H1 (cell line): ENCODE measurements around the gene SRRM2. TPM values are rescaled to one million over a fixed set of nuclear protein-coding genes. Genes with fewer than 3 reads are reported as not detected.

Experiments
- GTF2F1 ChIP-seq: IDR thresholded peaks from 2 replicates; pipeline ENCODE4 v1.6.1; 2012; ENCODE audit warnings: low read depth, low read length, improper control_type of control experiment, borderline replicate concordance
- JUND ChIP-seq: IDR thresholded peaks from 2 replicates; pipeline ENCODE4 v1.6.1; 2011; ENCODE audit warnings: mild to moderate bottlenecking, improper control_type of control experiment, low read length
- PHF8 ChIP-seq: fragments of 200-600 bp; sonication (generic); conservative IDR thresholded peaks from 2 replicates; pipeline ENCODE4 v1.7.1; 2012; ENCODE audit warnings: low read depth, mild to moderate bottlenecking, inconsistent platforms, low read length, moderate library complexity
- SIX5 ChIP-seq: IDR thresholded peaks from 2 replicates; pipeline ENCODE4 v1.6.1; 2011; ENCODE audit warnings: mild to moderate bottlenecking, low read depth, low read length
- SP4 ChIP-seq: IDR thresholded peaks from 2 replicates; pipeline ENCODE4 v1.6.1; 2012; ENCODE audit warnings: low read length, inconsistent platforms
- TCF12 ChIP-seq: IDR thresholded peaks from 2 replicates; pipeline ENCODE4 v1.6.1; 2011; ENCODE audit warnings: low read depth, mild to moderate bottlenecking, low read length
- polyA plus RNA-seq, 7 experiments: library from polyadenylated mRNA; depleted of rRNA in 3 of 7; stranded (reverse) in 5 of 7; unstranded in 2 of 7; fragments of >200 nt in 5 of 7; fragments of 200-250 nt in 2 of 7; gene quantifications; 1 replicate in 5 of 7; 2 replicates in 1 of 7; 4 replicates in 1 of 7; pipeline versions ENCODE4 v1.2.1 to v1.2.3, GENCODE V29; 2011 to 2013; ENCODE audit warnings: missing spikeins in 2 of 7, mixed read lengths in 2 of 7
- total RNA-seq: library from RNA; stranded (reverse); fragmentation: NEBNext Ultra II Directional; extraction: Animal tissue kit (Norgen Biotek cat#: 25700); gene quantifications from 2 replicates; pipeline ENCODE4 v1.2.1, GENCODE V29; 2021

The SRRM2 gene
- total and polyA plus RNA-seq, 2 of the 8 experiments (the other 6 are each of a cell fraction or from before 2014, with no cell fraction given): 300 to 579 TPM

GRCh38 chr16:2739625-2740430 lies 12.6 kb upstream of the SRRM2 start (continued):
- TF ChIP-seq GTF2F1 (no peak), TCF12 (no peak), SP4 (no peak), JUND (no peak), SIX5 (no peak), PHF8 (no peak)
